ENCODE data around the gene DPT. TPM values are rescaled to one million over a fixed set of nuclear protein-coding genes. Genes with fewer than 3 reads are reported as not detected.

Gene DPT
- total and polyA plus RNA-seq, 2 donors (not counting 3 experiments of a cell fraction or from before 2014, with no cell fraction given) = not detected

GRCh38 chr1:168775366-168775765, 46.4 kb upstream of the DPT start:
- no peak for DNase-seq (ENCODE audit: low read depth, low spot score)
- H3K27ac ChIP-seq (ENCODE audit: insufficient read depth, low read depth, low read length) = no peak overlapping the region
- no peaks in the 10 kb centered on the region for H4K20me1 ChIP-seq (replicated peaks; ENCODE audit: control insufficient read depth, extremely low read depth, insufficient read depth, low read length)
- no peak overlapping the region for H3K4me2 ChIP-seq (ENCODE audit: insufficient read depth, low read length)
- BruUV-seq (replicated peaks) = no TSS peak
- no peaks in the 10 kb centered on the region for H3K79me2 ChIP-seq (ENCODE audit: control insufficient read depth, insufficient read depth, low read length)
- no peak for FAIRE-seq
- peaks cover 0 to 2% of the 10 kb centered on the region in 2 experiments for H3K27me3 ChIP-seq (ENCODE audit: control insufficient read depth in 2 of 2, insufficient read depth in 2 of 2, low read length in 2 of 2)
- H2AFZ ChIP-seq (ENCODE audit: low read depth, low read length) = no peak overlapping the region
- POLR2A ChIA-PET = no interaction called here
- TF ChIP-seq POLR2A (IDR thresholded peaks at IDR 0.05; ENCODE audit: low read depth, low read length) (no peak), GATA2 (IDR thresholded peaks at IDR 0.05; ENCODE audit: insufficient read depth, insufficient read length, low read depth, low read length) (no peak), MYC (IDR thresholded peaks at IDR 0.05; ENCODE audit: low read depth, low read length) (no peak), JUN (IDR thresholded peaks at IDR 0.05; ENCODE audit: borderline replicate concordance, insufficient read depth, insufficient read length, low read depth) (no peak), MAX (IDR thresholded peaks at IDR 0.05; ENCODE audit: insufficient read depth, insufficient read length) (no peak), EZH2 (IDR thresholded peaks at IDR 0.05; ENCODE audit: borderline replicate concordance, low read depth, low read length, severe bottlenecking) (no peak), POLR2AphosphoS5 (IDR thresholded peaks at IDR 0.05; ENCODE audit: insufficient read depth, low read depth, low read length) (no peak), CTCF (IDR thresholded peaks at IDR 0.05; ENCODE audit: extremely low read depth in 1 of 2, insufficient read depth in 1 of 2, low read depth in 1 of 2, low read length in 2 of 2) (no peak)
- no peaks in the 10 kb centered on the region for H3K9me1 ChIP-seq (replicated peaks; ENCODE audit: control insufficient read depth, extremely low read depth, insufficient read depth, low read length)
- H3K9me3 ChIP-seq (replicated peaks; ENCODE audit: control insufficient read depth, insufficient read depth, low read length) = no peaks in the 10 kb centered on the region
- intact Hi-C loops (cut with micrococcal nuclease) (no loop called here), dilution Hi-C loops (cut with MboI; ENCODE audit: extremely low pct_ligation_motif_present, low sequenced_read_pairs) (no loop called here)
- CTCF ChIA-PET = interaction anchor here (1.7 kb wide), 1 partner anchor 573 kb away, joined by 4 read pairs; no protein-coding TSS in a partner anchor
- H3K9ac ChIP-seq (replicated peaks; ENCODE audit: extremely low read depth, insufficient read depth, low read length) = no peak overlapping the region
- H3K4me3 ChIP-seq (replicated peaks in 1 of 3; ENCODE audit: insufficient read depth in 1 of 3, low read depth in 1 of 3, low read length in 3 of 3) = no peak overlapping the region
- H3K4me1 ChIP-seq (ENCODE audit: control insufficient read depth, extremely low read depth, insufficient read depth, low read length) = no peaks in the 10 kb centered on the region
- no peaks in the 10 kb centered on the region for H3K36me3 ChIP-seq (ENCODE audit: control insufficient read depth in 2 of 2, extremely low read depth in 1 of 2, insufficient read depth in 2 of 2, low read length in 2 of 2)
